Mucosa of rectum (tissue), 2 donors: ENCODE data around the gene OSBP2.

Experiments used
- H3K27ac ChIP-seq, 2 donors: one replicate each; pipeline ENCODE4 v1.7.0; 2013; ENCODE audit warnings: inconsistent platforms in 2 of 2, low read depth in 2 of 2, low read length in 2 of 2
- H3K27me3 ChIP-seq, 2 donors: one replicate each; pipeline ENCODE4 v1.7.0; 2013; ENCODE audit warnings: low read length in 2 of 2; ENCODE audit not compliant: control insufficient read depth in 2 of 2, insufficient read depth in 2 of 2
- H3K36me3 ChIP-seq, 2 donors: one replicate each; pipeline ENCODE4 v1.7.0; 2013; ENCODE audit warnings: low read length in 2 of 2; ENCODE audit not compliant: control insufficient read depth in 2 of 2, insufficient read depth in 2 of 2
- H3K4me1 ChIP-seq, 2 donors: one replicate each; pipeline ENCODE4 v1.7.0; 2013; ENCODE audit warnings: low read length in 2 of 2, mild to moderate bottlenecking in 1 of 2; ENCODE audit not compliant: control insufficient read depth in 2 of 2, insufficient read depth in 2 of 2
- H3K4me3 ChIP-seq, 2 donors: one replicate each; pipeline ENCODE4 v1.7.0; 2013; ENCODE audit warnings: low read length in 2 of 2
- H3K9ac ChIP-seq, 2 donors: one replicate each; pipeline ENCODE4 v1.7.0; 2013; ENCODE audit warnings: low read length in 2 of 2, low read depth in 1 of 2, mild to moderate bottlenecking in 1 of 2
- H3K9me3 ChIP-seq, 2 donors: one replicate each; pipeline ENCODE4 v1.7.0; 2013; ENCODE audit warnings: low read length in 2 of 2; ENCODE audit not compliant: control insufficient read depth in 2 of 2
- donor health status: healthy.
- donor health status: Normal muscosa, but diverticular disease.

Gene OSBP2

DNA sequence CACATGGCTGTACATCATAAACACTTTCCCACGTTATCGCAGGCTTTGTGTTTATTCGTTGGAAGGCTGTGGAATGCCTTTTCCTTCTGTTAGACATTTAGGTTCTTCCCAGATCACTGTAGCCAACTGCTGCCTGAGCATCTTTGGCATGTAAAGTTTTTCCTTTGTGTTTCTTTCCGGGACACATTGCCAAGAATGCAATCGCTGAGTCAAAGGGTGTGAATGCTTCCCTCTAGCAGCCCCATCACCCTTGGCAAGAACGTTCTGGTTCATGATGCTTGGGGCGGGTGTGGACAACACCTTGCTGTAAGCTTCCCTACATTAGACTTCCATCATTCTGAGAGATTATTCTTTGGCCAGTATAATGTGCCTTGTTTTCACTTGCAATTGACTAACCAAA is 136.2 kb downstream of the OSBP2 start:
- no peak overlapping the region for H3K27ac ChIP-seq
- H3K9ac ChIP-seq, result no peak overlapping the region
- H3K36me3 ChIP-seq, result no peaks in the 10 kb centered on the region

DNA sequence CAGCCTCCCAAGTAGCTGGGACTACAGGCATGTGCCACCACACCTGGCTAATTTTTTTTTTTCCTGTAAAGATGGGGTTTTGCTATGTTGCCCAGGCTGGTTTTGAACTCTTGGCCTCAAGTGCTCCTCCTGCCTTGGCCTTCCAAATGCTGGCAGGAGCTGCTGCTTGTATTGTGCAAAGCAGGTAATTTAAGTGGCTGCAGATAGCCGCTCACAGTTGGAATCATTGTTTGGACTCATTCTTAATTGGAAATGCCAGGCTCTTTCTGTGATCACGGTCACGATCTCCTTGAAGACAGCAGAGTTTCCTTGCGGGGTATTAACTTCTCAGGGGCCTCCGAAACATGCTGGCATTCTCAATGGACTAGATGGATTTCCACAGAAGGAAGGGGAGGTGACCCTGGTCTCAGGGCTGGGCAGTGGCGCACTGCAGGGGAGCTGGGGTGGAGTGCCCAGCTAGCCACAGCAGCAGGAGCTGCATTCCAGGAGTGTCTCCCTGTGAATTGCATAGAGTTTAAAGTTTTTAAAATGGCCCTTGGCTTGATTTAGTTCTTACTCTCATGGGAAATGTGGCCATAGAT is 137.8 kb downstream of the OSBP2 start:
- Histone ChIP-seq H3K27me3 (no peaks in the 10 kb centered on the region), H3K9ac (no peak overlapping the region), H3K4me1 (no peaks in the 10 kb centered on the region), H3K4me3 (no peak overlapping the region), H3K36me3 (no peaks in the 10 kb centered on the region), H3K9me3 (no peaks in the 10 kb centered on the region), H3K27ac (no peak overlapping the region)

More for the DNA sequence above, 136.2 kb downstream of the OSBP2 start:
- H3K9me3 ChIP-seq, result no peaks in the 10 kb centered on the region
- H3K27me3 ChIP-seq, result no peaks in the 10 kb centered on the region
- H3K4me3 ChIP-seq, result no peak overlapping the region
- H3K4me1 ChIP-seq, result no peaks in the 10 kb centered on the region

DNA sequence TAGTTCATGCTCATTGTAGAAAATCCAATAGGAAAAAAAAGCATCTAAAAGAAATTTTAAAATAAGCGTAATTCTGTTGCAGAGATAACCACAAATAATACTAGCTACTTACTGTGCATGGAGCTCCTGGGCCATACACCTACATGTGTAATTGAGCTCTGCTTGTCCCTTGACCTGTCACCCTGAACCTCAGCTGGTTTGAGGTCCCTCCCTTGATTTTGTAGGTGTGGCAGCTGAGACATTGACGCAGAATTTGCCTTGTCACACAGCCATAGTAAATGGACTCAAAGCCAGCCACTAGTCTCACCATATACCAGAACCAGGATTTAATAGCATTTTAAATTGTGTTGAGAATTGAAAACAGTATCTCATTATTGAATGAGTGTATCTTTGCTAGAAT is 138.6 kb downstream of the OSBP2 start:
- Histone ChIP-seq H3K36me3 (no peaks in the 10 kb centered on the region), H3K27me3 (no peaks in the 10 kb centered on the region), H3K4me3 (no peak overlapping the region), H3K4me1 (no peaks in the 10 kb centered on the region), H3K9me3 (peaks cover 0 to 4% of the 10 kb centered on the region in 2 donors), H3K9ac (no peak overlapping the region), H3K27ac (no peak overlapping the region)

DNA sequence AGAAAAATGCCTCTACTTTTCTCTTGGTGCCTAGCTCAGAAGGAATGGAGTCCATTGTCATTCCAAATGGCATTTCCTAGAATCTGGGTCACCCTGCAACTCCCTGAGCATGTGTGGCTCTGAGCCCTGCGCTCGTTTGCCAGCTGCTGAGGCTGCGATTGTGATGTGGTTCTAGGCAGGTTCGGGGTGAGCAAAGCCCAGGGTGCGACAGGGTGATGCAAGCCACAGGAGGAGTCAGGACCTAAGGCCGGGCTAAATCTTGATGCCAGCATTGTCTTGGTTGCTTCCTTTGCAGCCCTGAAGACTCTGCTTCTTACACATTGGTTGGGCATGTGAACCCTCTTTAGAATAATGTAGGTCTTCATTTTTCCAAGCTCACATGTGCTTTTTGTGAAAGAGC is 142.9 kb downstream of the OSBP2 start:
- no peaks in the 10 kb centered on the region for H3K4me1 ChIP-seq
- H3K4me3 ChIP-seq, result no peak overlapping the region
- no peaks in the 10 kb centered on the region for H3K27me3 ChIP-seq
- H3K27ac ChIP-seq, result no peak overlapping the region
- no peak overlapping the region for H3K9ac ChIP-seq
- peaks cover 0 to 5% of the 10 kb centered on the region in 2 donors for H3K9me3 ChIP-seq
- no peaks in the 10 kb centered on the region for H3K36me3 ChIP-seq

DNA sequence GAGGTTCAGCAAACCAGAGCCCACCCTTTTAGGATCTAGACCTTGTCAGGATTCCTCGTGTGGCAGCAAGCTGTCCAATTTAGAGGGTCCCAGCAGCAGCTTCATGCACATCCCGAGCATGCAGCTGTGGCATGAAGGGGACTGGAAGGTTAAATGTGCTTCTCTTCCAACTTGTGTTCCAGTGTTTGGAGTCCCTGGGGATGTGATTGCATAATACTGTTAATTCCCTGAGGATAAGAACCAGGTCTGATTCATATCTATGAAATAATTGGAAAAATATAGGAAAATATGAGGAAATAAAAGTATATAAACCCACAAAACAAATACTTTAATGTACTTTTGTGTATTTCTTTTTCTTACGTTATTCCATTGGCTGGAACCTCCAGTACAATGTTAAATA is 143.4 kb downstream of the OSBP2 start:
- no peaks in the 10 kb centered on the region for H3K36me3 ChIP-seq
- no peak overlapping the region for H3K4me3 ChIP-seq
- peaks cover 0 to 5% of the 10 kb centered on the region in 2 donors for H3K9me3 ChIP-seq
- no peak overlapping the region for H3K9ac ChIP-seq
- no peak overlapping the region for H3K27ac ChIP-seq
- no peaks in the 10 kb centered on the region for H3K4me1 ChIP-seq
- no peaks in the 10 kb centered on the region for H3K27me3 ChIP-seq

DNA sequence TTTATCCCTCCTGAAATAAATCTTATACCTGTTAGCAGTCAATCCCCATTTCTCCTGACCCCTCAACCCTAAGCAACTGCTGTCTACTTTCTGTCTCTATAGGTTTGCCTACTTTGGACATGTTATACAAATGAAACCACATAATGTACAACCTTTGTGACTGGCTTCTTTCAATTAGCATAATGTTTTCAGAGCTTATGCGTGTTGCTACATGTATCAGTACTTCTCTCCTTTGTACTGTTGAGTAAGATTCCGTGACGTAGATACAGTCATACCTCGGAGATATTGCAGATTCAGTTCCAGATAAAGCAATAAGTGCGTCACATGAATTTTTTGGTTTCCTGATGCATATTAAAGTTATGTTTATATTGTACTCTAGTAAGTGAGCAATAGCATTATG is 146.6 kb downstream of the OSBP2 start:
- H3K27me3 ChIP-seq, result no peaks in the 10 kb centered on the region
- H3K4me3 ChIP-seq, result no peak overlapping the region
- H3K36me3 ChIP-seq, result no peaks in the 10 kb centered on the region
- H3K9me3 ChIP-seq, result peaks cover 0 to 5% of the 10 kb centered on the region in 2 donors
- no peak overlapping the region for H3K27ac ChIP-seq
- H3K4me1 ChIP-seq, result no peaks in the 10 kb centered on the region
- H3K9ac ChIP-seq, result no peak overlapping the region

DNA sequence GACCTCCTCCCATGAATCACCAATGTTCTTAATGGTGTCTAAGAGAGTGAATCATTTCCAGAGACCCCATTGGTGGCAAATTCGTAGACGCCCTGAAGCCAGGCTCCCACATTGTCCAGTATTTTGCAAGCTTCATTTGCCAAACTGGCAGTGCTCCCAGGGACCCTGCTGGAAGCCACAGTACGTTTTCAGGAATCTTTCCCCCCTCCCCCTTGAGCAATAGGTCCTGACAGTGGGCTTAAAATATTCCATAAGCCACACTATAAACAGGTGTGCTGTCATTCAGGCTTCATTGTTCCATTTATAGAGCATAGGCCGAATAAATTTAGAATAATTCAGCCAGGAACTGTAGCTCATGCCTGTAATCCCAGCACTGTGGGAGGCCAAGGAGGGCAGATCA is 148.6 kb downstream of the OSBP2 start:
- no peaks in the 10 kb centered on the region for H3K4me1 ChIP-seq

DNA sequence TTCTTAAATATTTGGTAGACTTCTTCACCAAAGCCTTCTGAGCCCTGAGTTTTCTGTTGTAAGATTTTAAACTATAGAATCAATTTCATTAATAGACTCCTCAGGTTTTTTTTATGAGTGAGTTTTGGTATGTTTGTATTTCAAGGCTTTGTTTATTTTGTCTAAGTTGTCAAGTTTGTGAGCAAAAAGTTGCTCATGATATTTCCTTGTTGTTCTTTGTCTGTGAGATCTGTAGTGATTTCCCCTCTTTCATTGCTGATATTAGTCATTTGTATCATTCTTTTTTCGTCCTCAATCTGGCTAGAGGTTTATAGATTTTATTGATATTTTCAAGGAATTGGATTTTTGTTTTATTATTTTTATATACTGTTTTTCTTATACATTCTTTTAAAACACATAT is 152.9 kb downstream of the OSBP2 start:
- Histone ChIP-seq H3K27ac (no peak overlapping the region), H3K9me3 (no peaks in the 10 kb centered on the region), H3K27me3 (no peaks in the 10 kb centered on the region), H3K4me1 (no peaks in the 10 kb centered on the region), H3K9ac (no peak overlapping the region), H3K36me3 (no peaks in the 10 kb centered on the region), H3K4me3 (no peak overlapping the region)

More for the DNA sequence above, 148.6 kb downstream of the OSBP2 start:
- H3K9ac ChIP-seq, result no peak overlapping the region
- peaks cover 0 to 2% of the 10 kb centered on the region in 2 donors for H3K9me3 ChIP-seq
- no peaks in the 10 kb centered on the region for H3K36me3 ChIP-seq
- H3K4me3 ChIP-seq, result no peak overlapping the region
- no peak overlapping the region for H3K27ac ChIP-seq
- no peaks in the 10 kb centered on the region for H3K27me3 ChIP-seq

DNA sequence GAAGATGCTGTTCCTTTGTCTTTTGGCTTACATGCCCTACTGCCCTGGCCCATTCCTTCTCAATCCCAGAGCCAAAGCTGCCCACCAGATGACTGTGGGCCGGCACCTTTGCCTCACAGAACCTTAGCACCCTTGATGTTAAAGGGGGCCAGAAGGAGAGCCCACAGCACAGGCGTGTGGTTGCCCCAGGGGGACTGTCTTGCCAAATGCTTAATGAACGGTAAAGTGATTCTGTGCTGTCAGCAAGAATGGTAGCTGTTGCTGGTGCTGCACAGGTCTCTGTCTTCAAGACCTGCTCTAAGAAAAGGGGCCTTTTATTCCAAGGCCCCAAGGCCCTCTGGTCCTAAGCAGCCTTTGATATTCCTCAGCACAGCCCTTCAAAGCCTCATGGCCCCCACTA is 160.6 kb downstream of the OSBP2 start:
- Histone ChIP-seq H3K9me3 (no peaks in the 10 kb centered on the region), H3K27ac (no peak overlapping the region), H3K36me3 (no peaks in the 10 kb centered on the region), H3K9ac (no peak overlapping the region), H3K4me3 (no peak overlapping the region), H3K27me3 (no peaks in the 10 kb centered on the region), H3K4me1 (no peaks in the 10 kb centered on the region)

DNA sequence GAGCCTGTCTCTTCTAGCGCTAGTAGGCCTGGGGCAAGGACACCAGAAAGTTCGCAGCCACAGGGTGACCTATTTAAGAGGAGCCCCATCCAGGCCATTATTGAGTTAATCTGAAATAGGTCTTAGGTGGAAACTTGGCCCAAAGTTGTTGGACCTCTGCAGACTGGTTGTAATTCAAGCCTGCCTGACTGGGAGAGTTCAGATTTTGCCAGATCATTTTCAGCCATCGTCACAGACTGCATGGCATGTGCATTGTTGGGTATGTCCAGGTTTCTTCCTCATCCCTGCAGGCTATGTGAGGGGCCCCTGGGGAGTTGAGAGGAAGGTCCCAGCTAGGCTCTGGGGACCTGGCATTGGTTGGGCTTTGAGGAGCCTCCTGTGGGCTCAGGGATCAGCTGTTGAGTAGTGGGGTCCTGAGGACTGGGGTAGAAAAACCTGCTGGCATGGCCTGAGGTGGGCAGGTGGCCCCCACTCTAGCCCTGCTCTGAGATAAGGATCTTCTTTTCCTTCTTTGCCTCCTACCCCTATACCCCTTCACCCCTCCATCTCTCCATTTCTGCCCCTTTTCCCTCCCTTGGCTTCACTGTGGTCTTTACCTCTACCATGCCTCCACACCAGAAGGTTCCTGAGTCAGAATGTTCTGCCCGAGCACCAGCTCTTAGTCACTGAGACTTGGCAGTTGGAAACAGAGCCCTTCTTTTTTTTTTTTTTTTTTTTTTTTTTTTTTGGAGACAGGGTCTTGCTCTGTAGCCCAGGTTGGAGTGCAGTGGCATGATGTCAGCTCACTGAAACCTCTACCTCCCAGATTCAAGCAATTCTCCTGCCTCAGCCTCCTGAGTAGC is 161.2 kb downstream of the OSBP2 start:
- Histone ChIP-seq H3K27ac (no peak overlapping the region), H3K9me3 (no peaks in the 10 kb centered on the region), H3K4me3 (no peak overlapping the region), H3K27me3 (no peaks in the 10 kb centered on the region), H3K4me1 (no peaks in the 10 kb centered on the region), H3K36me3 (no peaks in the 10 kb centered on the region), H3K9ac (no peak overlapping the region)
